Thoracic aorta (tissue), 2 donors: ENCODE results near the gene ZNF667. TPM values are rescaled to one million over a fixed set of nuclear protein-coding genes. Genes with fewer than 3 reads are reported as not detected.

Experiments
- ATAC-seq: fragments of 150-250 bp; one replicate; pipeline ENCODE4 v1.8.0; 2017; ENCODE audit warnings: low read depth; ENCODE audit not compliant: insufficient number of reproducible peaks, low FRiP score
- DNase-seq: peaks from one replicate; pipeline ENCODE4 v3.0.0-alpha.2; 2020; ENCODE audit warnings: low spot score
- H3K27ac ChIP-seq, 2 donors: fragments of 200-600 bp; sonication (generic); 1 replicate in 1 of 2; 2 replicates in 1 of 2; pipeline ENCODE4 v1.5.1; 2016; ENCODE audit warnings: mild to moderate bottlenecking in 2 of 2, moderate library complexity in 2 of 2
- H3K27me3 ChIP-seq: fragments of 200-600 bp; sonication (generic); replicated peaks from 2 replicates; pipeline ENCODE4 v1.6.0; 2016; ENCODE audit warnings: mild to moderate bottlenecking; ENCODE audit not compliant: insufficient read depth
- H3K36me3 ChIP-seq: fragments of 200-600 bp; sonication (generic); one replicate; pipeline ENCODE4 v1.5.1; 2016
- H3K4me1 ChIP-seq, 2 donors: fragments of 200-600 bp; sonication (generic); 1 replicate in 1 of 2; 2 replicates in 1 of 2; pipeline versions ENCODE4 v1.5.1 to v1.6.0; 2016; ENCODE audit warnings: low read depth in 2 of 2, mild to moderate bottlenecking in 1 of 2; ENCODE audit not compliant: control insufficient read depth in 1 of 2
- H3K4me3 ChIP-seq: fragments of 200-600 bp; sonication (generic); 2 replicates; pipeline ENCODE4 v1.5.1; 2016; ENCODE audit warnings: mild to moderate bottlenecking
- H3K9me3 ChIP-seq: fragments of 200-600 bp; sonication (generic); 2 replicates; pipeline ENCODE4 v1.5.1; 2016
- total RNA-seq, 2 donors: library from RNA; depleted of rRNA; stranded (reverse); fragments of >200 nt; gene quantifications; one replicate each; pipeline versions ENCODE4 v1.1.0 to v1.2.3, GENCODE V29; 2016
- TF ChIP-seq, protein P1 (sequence below): fragments of 200-600 bp; sonication (generic); IDR thresholded peaks from one replicate; pipeline ENCODE4 v1.5.1; 2019; ENCODE audit warnings: antibody characterized with exemption

ZNF667 gene
- total RNA-seq, 2 donors from 2014 or later = 4.6 to 7.8 TPM

- H3K36me3 ChIP-seq = peaks cover 20% of the 10 kb centered on the region
- H3K4me1 ChIP-seq = peaks cover 9 to 14% of the 10 kb centered on the region in 2 donors
- peak within 1 kb of the TSS; percentile 92 to 96 for H3K27ac ChIP-seq
- TF ChIP-seq, protein P1, sequence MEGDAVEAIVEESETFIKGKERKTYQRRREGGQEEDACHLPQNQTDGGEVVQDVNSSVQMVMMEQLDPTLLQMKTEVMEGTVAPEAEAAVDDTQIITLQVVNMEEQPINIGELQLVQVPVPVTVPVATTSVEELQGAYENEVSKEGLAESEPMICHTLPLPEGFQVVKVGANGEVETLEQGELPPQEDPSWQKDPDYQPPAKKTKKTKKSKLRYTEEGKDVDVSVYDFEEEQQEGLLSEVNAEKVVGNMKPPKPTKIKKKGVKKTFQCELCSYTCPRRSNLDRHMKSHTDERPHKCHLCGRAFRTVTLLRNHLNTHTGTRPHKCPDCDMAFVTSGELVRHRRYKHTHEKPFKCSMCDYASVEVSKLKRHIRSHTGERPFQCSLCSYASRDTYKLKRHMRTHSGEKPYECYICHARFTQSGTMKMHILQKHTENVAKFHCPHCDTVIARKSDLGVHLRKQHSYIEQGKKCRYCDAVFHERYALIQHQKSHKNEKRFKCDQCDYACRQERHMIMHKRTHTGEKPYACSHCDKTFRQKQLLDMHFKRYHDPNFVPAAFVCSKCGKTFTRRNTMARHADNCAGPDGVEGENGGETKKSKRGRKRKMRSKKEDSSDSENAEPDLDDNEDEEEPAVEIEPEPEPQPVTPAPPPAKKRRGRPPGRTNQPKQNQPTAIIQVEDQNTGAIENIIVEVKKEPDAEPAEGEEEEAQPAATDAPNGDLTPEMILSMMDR = peak; percentile 57
- H3K4me3 ChIP-seq = peak within 1 kb of the TSS; percentile 99
- peaks cover 3% of the 10 kb centered on the region for H3K9me3 ChIP-seq
- ATAC-seq = peak; percentile 95
- H3K27me3 ChIP-seq = no peaks in the 10 kb centered on the region
- peak; percentile 84 for DNase-seq
Observed at GRCh38 chr19:56393119-56394012, 83.8 kb downstream of the ZNF667 start, which contains the start of gene ZNF582. TSS of gene ZNF582 (minus strand) at chr19:56393534. CDS start at chr19:56391752, 1,782 bp downstream.

Other genes with a start within 250 kb of the ZNF667 start
- gene EDDM13, start 204.6 kb downstream of the ZNF667 start, total RNA-seq = not detected
- 10 to 100 TPM in 1 of 2 donors, 1 to 10 TPM in 1; 7.3 to 11.9 TPM for gene ZSCAN5A, start 162.5 kb downstream of the ZNF667 start, total RNA-seq
- gene ZNF582, start 83.8 kb downstream of the ZNF667 start, total RNA-seq = 1 to 10 TPM; 2.1 to 2.6 TPM
- 10 to 100 TPM in 1 of 2 donors, 1 to 10 TPM in 1; 4.2 to 20.9 TPM for gene ZNF583, start 73.0 kb downstream of the ZNF667 start, total RNA-seq
- 1 to 10 TPM; 3.9 to 6.2 TPM for gene ZNF471, start 30.5 kb upstream of the ZNF667 start, total RNA-seq
- 10 to 100 TPM; 10.4 to 15.8 TPM for gene ZFP28, start 61.6 kb upstream of the ZNF667 start, total RNA-seq
- 1 to 10 TPM; 4.1 to 5.7 TPM for gene ZNF470, start 90.1 kb upstream of the ZNF667 start, total RNA-seq
- gene ZNF71, start 118.0 kb upstream of the ZNF667 start, total RNA-seq = 10 to 100 TPM; 11.6 to 16.2 TPM
- gene SMIM17, start 165.8 kb upstream of the ZNF667 start, total RNA-seq = 1 to 10 TPM in 1 of 2 donors, not detected in 1; 4.4 TPM
- 10 to 100 TPM in 1 of 2 donors, 1 to 10 TPM in 1; 4.7 to 14.5 TPM for gene ZNF835, start 194.4 kb upstream of the ZNF667 start, total RNA-seq